Cardiac muscle cell (in vitro differentiated cells and primary cell): ENCODE measurements around the gene C2orf69. TPM values are rescaled to one million over a fixed set of nuclear protein-coding genes. Genes with fewer than 3 reads are reported as not detected.

ENCODE experiments used
- DNase-seq, 2 donors: peaks; one replicate each; pipeline versions ENCODE4 v3.0.0 to v3.0.0-alpha.2; 2010 to 2017; ENCODE audit warnings: low read depth in 1 of 2, low spot score in 1 of 2
- H3K27ac ChIP-seq: fragments of 200-600 bp; sonication (generic); 2 replicates; pipeline ENCODE4 v1.5.1; 2016
- H3K27me3 ChIP-seq: fragments of 200-600 bp; sonication (generic); 2 replicates; pipeline ENCODE4 v1.6.0; 2016; ENCODE audit warnings: control low read depth
- H3K36me3 ChIP-seq: fragments of 200-600 bp; sonication (generic); 2 replicates; pipeline ENCODE4 v1.5.1; 2016; ENCODE audit warnings: control low read depth
- H3K4me1 ChIP-seq: fragments of 200-600 bp; sonication (generic); 2 replicates; pipeline ENCODE4 v1.8.1; 2017; ENCODE audit warnings: low read depth, mild to moderate bottlenecking, mixed run types
- H3K4me3 ChIP-seq: fragments of 200-600 bp; sonication (generic); 2 replicates; pipeline ENCODE4 v1.5.1; 2016; ENCODE audit warnings: mild to moderate bottlenecking
- H3K9me3 ChIP-seq: fragments of 200-600 bp; sonication (generic); 2 replicates; pipeline ENCODE4 v1.5.1; 2017; ENCODE audit warnings: low read depth, mild to moderate bottlenecking, control low read depth
- CTCF ChIP-seq: IDR thresholded peaks from 2 replicates; pipeline ENCODE4 v1.5.1; 2012; ENCODE audit warnings: low read depth, mild to moderate bottlenecking, low read length
- polyA plus RNA-seq: library from polyadenylated mRNA; unstranded; fragments of >200 nt; fragmentation: Nextera tagmentation; extraction: Ambion mirVana; gene quantifications from 2 replicates; pipeline ENCODE4 v1.2.1, GENCODE V29; 2016
- total RNA-seq: library from RNA; depleted of rRNA; stranded (reverse); fragments of >200 nt; gene quantifications from 2 replicates; pipeline ENCODE4 v1.2.3, GENCODE V29; 2016

Gene C2orf69
- total and polyA plus RNA-seq, 2 experiments from 2014 or later, result 6.3 to 11.0 TPM

GRCh38 chr2:199966976-199967375, 55.9 kb downstream of the C2orf69 start:
- Histone ChIP-seq H3K4me3 (no peak overlapping the region), H3K27me3 (no peaks in the 10 kb centered on the region), H3K36me3 (peaks cover 30% of the 10 kb centered on the region), H3K27ac (no peak overlapping the region), H3K4me1 (no peaks in the 10 kb centered on the region), H3K9me3 (no peaks in the 10 kb centered on the region)
- TF ChIP-seq CTCF, result no peak
- peak in 1 of 2 donors; percentile 25 for DNase-seq

GRCh38 chr2:199968126-199968525, 57.0 kb downstream of the C2orf69 start:
- no peak overlapping the region for H3K4me3 ChIP-seq
- DNase-seq, result no peak
- TF ChIP-seq CTCF, result no peak
- H3K27ac ChIP-seq, result no peak overlapping the region
- H3K4me1 ChIP-seq, result no peaks in the 10 kb centered on the region
- no peaks in the 10 kb centered on the region for H3K27me3 ChIP-seq
- peaks cover 22% of the 10 kb centered on the region for H3K36me3 ChIP-seq
- H3K9me3 ChIP-seq, result no peaks in the 10 kb centered on the region

- no peak for DNase-seq
- no peaks in the 10 kb centered on the region for H3K27me3 ChIP-seq
- TF ChIP-seq CTCF, result no peak
Measured at GRCh38 chr2:199972088-199972626, 61.1 kb downstream of the C2orf69 start.

GRCh38 chr2:199973703-199974102, 62.6 kb downstream of the C2orf69 start:
- H3K9me3 ChIP-seq, result no peaks in the 10 kb centered on the region
- H3K36me3 ChIP-seq, result no peaks in the 10 kb centered on the region
- no peaks in the 10 kb centered on the region for H3K27me3 ChIP-seq
- peak; percentile 54 for TF ChIP-seq CTCF
- H3K4me1 ChIP-seq, result no peaks in the 10 kb centered on the region
- H3K27ac ChIP-seq, result no peak overlapping the region
- DNase-seq, result peak; percentile 19 to 73
- no peak overlapping the region for H3K4me3 ChIP-seq

More at GRCh38 chr2:199972088-199972626, 61.1 kb downstream of the C2orf69 start:
- H3K36me3 ChIP-seq, result peaks cover 3% of the 10 kb centered on the region
- no peak overlapping the region for H3K27ac ChIP-seq
- H3K4me3 ChIP-seq, result no peak overlapping the region
- no peaks in the 10 kb centered on the region for H3K4me1 ChIP-seq
- H3K9me3 ChIP-seq, result no peaks in the 10 kb centered on the region

- no peaks in the 10 kb centered on the region for H3K27me3 ChIP-seq
- H3K4me1 ChIP-seq, result no peaks in the 10 kb centered on the region
- H3K9me3 ChIP-seq, result no peaks in the 10 kb centered on the region
- no peak for TF ChIP-seq CTCF
- DNase-seq, result peak in 1 of 2 donors; percentile 51
- H3K4me3 ChIP-seq, result no peak overlapping the region
- H3K36me3 ChIP-seq, result no peaks in the 10 kb centered on the region
- H3K27ac ChIP-seq, result no peak overlapping the region
Measured at GRCh38 chr2:199975273-199975895, 64.3 kb downstream of the C2orf69 start.

Other genes starting within 250 kb of the C2orf69 start
- 2.0 and 3.2 TPM in 2 replicates for gene FTCDNL1, start 60.1 kb upstream of the C2orf69 start, total RNA-seq
- gene FTCDNL1, start 60.1 kb upstream of the C2orf69 start, polyA plus RNA-seq, result 1.9 and 2.0 TPM in 2 replicates
- 5.2 and 8.8 TPM in 2 replicates for gene TYW5, start 44.2 kb downstream of the C2orf69 start, total RNA-seq
- gene TYW5, start 44.2 kb downstream of the C2orf69 start, polyA plus RNA-seq, result 6.3 and 6.4 TPM in 2 replicates
- gene MAIP1, start 44.3 kb downstream of the C2orf69 start, total RNA-seq, result 33.7 and 50.8 TPM in 2 replicates
- 28.3 and 30.6 TPM in 2 replicates for gene MAIP1, start 44.3 kb downstream of the C2orf69 start, polyA plus RNA-seq